Measurements from ENCODE around the gene MB21D2. TPM values are rescaled to one million over a fixed set of nuclear protein-coding genes. Genes with fewer than 3 reads are reported as not detected.

MB21D2 gene
- total and polyA plus RNA-seq, 2 donors (not counting 1 experiment from before 2014, with no cell fraction given), result 0.03 to 0.20 TPM

GRCh38 chr3:192817053-192817452 lies 100.6 kb downstream of the MB21D2 start:
- H3K27ac ChIP-seq (ENCODE audit: low read length in 2 of 2), result no peak overlapping the region
- H3K4me3 ChIP-seq (ENCODE audit: control extremely low read depth in 1 of 5, extremely low read depth in 1 of 5, insufficient read depth in 1 of 5, low read depth in 2 of 5, low read length in 4 of 5), result no peak overlapping the region
- no peaks in the 10 kb centered on the region for H3K36me3 ChIP-seq (replicated peaks in 1 of 2; ENCODE audit: control extremely low read depth in 1 of 2, control insufficient read depth in 1 of 2, extremely low read depth in 1 of 2, insufficient read depth in 2 of 2, low read length in 1 of 2)
- Mint-ChIP-seq H3K9me3 (ENCODE audit: insufficient read depth) (no peaks in the 10 kb centered on the region), H3K27me3 (peaks cover 22% of the 10 kb centered on the region), H3K4me1 (no peaks in the 10 kb centered on the region), H3K27ac (no peak overlapping the region), H3K4me3 (no peak overlapping the region)
- intact Hi-C loops (cut with micrococcal nuclease), result loop anchor here (10.0 kb wide), 1 partner anchor 1588 kb away; no protein-coding TSS in a partner anchor
- H2AFZ ChIP-seq (ENCODE audit: insufficient read depth, low read depth, low read length, poor library complexity, severe bottlenecking), result no peak overlapping the region
- no peak overlapping the region for H3K4me2 ChIP-seq (replicated peaks; ENCODE audit: low read depth, low read length, poor library complexity, severe bottlenecking)
- ChIA-PET POLR2A (no interaction called here), CTCF (interaction anchor here (0.6 to 2.6 kb wide), 7 partner anchors 9 to 755 kb away, joined by 3 to 14 read pairs (median 4); no protein-coding TSS in a partner anchor)
- no CpG with 5 or more reads among the region's 1 CpG for WGBS (ENCODE audit: insufficient coverage)
- no peaks in the 10 kb centered on the region for H3K9me3 ChIP-seq (ENCODE audit: control extremely low read depth in 1 of 3, control insufficient read depth in 2 of 3, insufficient read depth in 1 of 3, low read length in 2 of 3)
- no peaks in the 10 kb centered on the region for H4K20me1 ChIP-seq (ENCODE audit: control insufficient read depth, insufficient read depth, low read length, poor library complexity, severe bottlenecking)
- no peaks in the 10 kb centered on the region for H3K4me1 ChIP-seq (ENCODE audit: control insufficient read depth in 2 of 2, insufficient read depth in 2 of 2, low read length in 2 of 2)
- TF ChIP-seq, protein P1, sequence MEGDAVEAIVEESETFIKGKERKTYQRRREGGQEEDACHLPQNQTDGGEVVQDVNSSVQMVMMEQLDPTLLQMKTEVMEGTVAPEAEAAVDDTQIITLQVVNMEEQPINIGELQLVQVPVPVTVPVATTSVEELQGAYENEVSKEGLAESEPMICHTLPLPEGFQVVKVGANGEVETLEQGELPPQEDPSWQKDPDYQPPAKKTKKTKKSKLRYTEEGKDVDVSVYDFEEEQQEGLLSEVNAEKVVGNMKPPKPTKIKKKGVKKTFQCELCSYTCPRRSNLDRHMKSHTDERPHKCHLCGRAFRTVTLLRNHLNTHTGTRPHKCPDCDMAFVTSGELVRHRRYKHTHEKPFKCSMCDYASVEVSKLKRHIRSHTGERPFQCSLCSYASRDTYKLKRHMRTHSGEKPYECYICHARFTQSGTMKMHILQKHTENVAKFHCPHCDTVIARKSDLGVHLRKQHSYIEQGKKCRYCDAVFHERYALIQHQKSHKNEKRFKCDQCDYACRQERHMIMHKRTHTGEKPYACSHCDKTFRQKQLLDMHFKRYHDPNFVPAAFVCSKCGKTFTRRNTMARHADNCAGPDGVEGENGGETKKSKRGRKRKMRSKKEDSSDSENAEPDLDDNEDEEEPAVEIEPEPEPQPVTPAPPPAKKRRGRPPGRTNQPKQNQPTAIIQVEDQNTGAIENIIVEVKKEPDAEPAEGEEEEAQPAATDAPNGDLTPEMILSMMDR (IDR thresholded peaks at IDR 0.05), result no peak
- TF ChIP-seq EZH2 (IDR thresholded peaks at IDR 0.05; ENCODE audit: borderline replicate concordance, insufficient read depth, low read depth, low read length, poor library complexity, severe bottlenecking), result no peak
- no peaks in the 10 kb centered on the region for H3K27me3 ChIP-seq (replicated peaks in 1 of 4; ENCODE audit: control extremely low read depth in 1 of 4, control insufficient read depth in 3 of 4, insufficient read depth in 4 of 4, low read length in 3 of 4)
- DNase-seq, result no peak
- no peak for ATAC-seq (ENCODE audit: low read depth)
- no peak overlapping the region for H3K9ac ChIP-seq (ENCODE audit: low read length)
- H3K79me2 ChIP-seq (ENCODE audit: control insufficient read depth, insufficient read depth, low read length), result no peaks in the 10 kb centered on the region

- Histone ChIP-seq H3K4me3 (ENCODE audit: control extremely low read depth in 1 of 5, extremely low read depth in 1 of 5, insufficient read depth in 1 of 5, low read depth in 2 of 5, low read length in 4 of 5) (no peak overlapping the region), H3K9me3 (ENCODE audit: control extremely low read depth in 1 of 3, control insufficient read depth in 2 of 3, insufficient read depth in 1 of 3, low read length in 2 of 3) (no peaks in the 10 kb centered on the region), H2AFZ (ENCODE audit: insufficient read depth, low read depth, low read length, poor library complexity, severe bottlenecking) (no peak overlapping the region), H3K79me2 (ENCODE audit: control insufficient read depth, insufficient read depth, low read length) (no peaks in the 10 kb centered on the region), H3K9ac (ENCODE audit: low read length) (no peak overlapping the region), H3K4me2 (replicated peaks; ENCODE audit: low read depth, low read length, poor library complexity, severe bottlenecking) (no peak overlapping the region), H3K27ac (ENCODE audit: low read length in 2 of 2) (no peak overlapping the region), H4K20me1 (ENCODE audit: control insufficient read depth, insufficient read depth, low read length, poor library complexity, severe bottlenecking) (no peaks in the 10 kb centered on the region), H3K27me3 (replicated peaks in 1 of 4; ENCODE audit: control extremely low read depth in 1 of 4, control insufficient read depth in 3 of 4, insufficient read depth in 4 of 4, low read length in 3 of 4) (no peaks in the 10 kb centered on the region), H3K36me3 (replicated peaks in 1 of 2; ENCODE audit: control extremely low read depth in 1 of 2, control insufficient read depth in 1 of 2, extremely low read depth in 1 of 2, insufficient read depth in 2 of 2, low read length in 1 of 2) (no peaks in the 10 kb centered on the region), H3K4me1 (ENCODE audit: control insufficient read depth in 2 of 2, insufficient read depth in 2 of 2, low read length in 2 of 2) (no peaks in the 10 kb centered on the region)
- no peaks in the 10 kb centered on the region for H3K4me1 Mint-ChIP-seq
- WGBS (ENCODE audit: insufficient coverage), result 86% methylated on average over 4 of the region's 4 CpGs
- CTCF ChIA-PET, result interaction anchor here (1.1 to 2.6 kb wide), 5 partner anchors 8 to 756 kb away, joined by 3 to 14 read pairs (median 6); no protein-coding TSS in a partner anchor
- no peak overlapping the region for H3K27ac Mint-ChIP-seq
- peaks cover 18% of the 10 kb centered on the region for H3K27me3 Mint-ChIP-seq
- DNase-seq (peak; percentile 5), ATAC-seq (ENCODE audit: low read depth) (no peak)
- H3K4me3 Mint-ChIP-seq, result no peak overlapping the region
- H3K9me3 Mint-ChIP-seq (ENCODE audit: insufficient read depth), result no peaks in the 10 kb centered on the region
- intact Hi-C loops (cut with micrococcal nuclease), result loop anchor here (10.0 kb wide), 1 partner anchor 1588 kb away; no protein-coding TSS in a partner anchor
- TF ChIP-seq EZH2 (IDR thresholded peaks at IDR 0.05; ENCODE audit: borderline replicate concordance, insufficient read depth, low read depth, low read length, poor library complexity, severe bottlenecking), result no peak
- TF ChIP-seq, protein P1 (IDR thresholded peaks at IDR 0.05), result peak; percentile 47
- POLR2A ChIA-PET, result no interaction called here
These were observed 101.3 kb downstream of the MB21D2 start for GRCh38 chr3:192816351-192816750.

Measured in B cell (primary cell).